Measurements from ENCODE around the gene KIN. TPM values are rescaled to one million over a fixed set of nuclear protein-coding genes. Genes with fewer than 3 reads are reported as not detected.

Gene KIN
- total and polyA plus RNA-seq, 8 donors = 2.7 to 8.8 (median 4.6) TPM

GRCh38 chr10:7832060-7832459 lies 44.3 kb upstream of the KIN start:
- no peak overlapping the region for H3K4me3 ChIP-seq
- no peaks in the 10 kb centered on the region for H3K27me3 ChIP-seq
- WGBS, 2 donors = 80 to 87% methylated on average over 1 of the region's 1 CpG
- no peaks in the 10 kb centered on the region for H3K4me1 ChIP-seq
- no peak for TF ChIP-seq CTCF (IDR thresholded peaks at IDR 0.05)
- ATAC-seq (no peak), FAIRE-seq (no peak), DNase-seq (no peak)
- intact Hi-C loops (cut with DNase I) = no loop called here
- H3K27ac ChIP-seq = no peak overlapping the region
- no peaks in the 10 kb centered on the region for H3K9me3 ChIP-seq
- no peaks in the 10 kb centered on the region for H3K36me3 ChIP-seq

GRCh38 chr10:7829289-7829834 lies 41.6 kb upstream of the KIN start:
- Histone ChIP-seq H3K9me3 (no peaks in the 10 kb centered on the region), H3K4me1 (peaks cover 0 to 5% (median 4%) of the 10 kb centered on the region in 3 donors), H3K36me3 (peaks cover 0 to 10% (median 0%) of the 10 kb centered on the region in 3 donors), H3K4me3 (no peak overlapping the region), H3K27ac (no peak overlapping the region), H3K27me3 (no peaks in the 10 kb centered on the region)
- WGBS, 2 donors = 89 to 92% methylated on average over 10 of the region's 10 CpGs
- FAIRE-seq (no peak), ATAC-seq (no peak), DNase-seq (no peak)
- TF ChIP-seq CTCF (IDR thresholded peaks at IDR 0.05) = no peak
- intact Hi-C loops (cut with DNase I) = no loop called here

GRCh38 chr10:7826971-7827370 lies 39.2 kb upstream of the KIN start:
- Histone ChIP-seq H3K27me3 (no peaks in the 10 kb centered on the region), H3K4me1 (peaks cover 0 to 5% (median 4%) of the 10 kb centered on the region in 3 donors), H3K4me3 (no peak overlapping the region), H3K9me3 (no peaks in the 10 kb centered on the region), H3K36me3 (peaks cover 0 to 12% (median 0%) of the 10 kb centered on the region in 3 donors), H3K27ac (peak overlapping the region in 1 of 4 donors; percentile 34)
- TF ChIP-seq CTCF (IDR thresholded peaks at IDR 0.05) = peak in 1 of 4 donors; percentile 17
- DNase-seq (peak; percentile 58 to 85 (median 72)), FAIRE-seq (no peak), ATAC-seq (peak; percentile 95 to 100 (median 97))
- intact Hi-C loops (cut with DNase I) = no loop called here
- 31 to 41% methylated on average over 4 of the region's 4 CpGs for WGBS, 2 donors

- peaks cover 0 to 12% (median 0%) of the 10 kb centered on the region in 3 donors for H3K36me3 ChIP-seq
- H3K4me3 ChIP-seq = no peak overlapping the region
- H3K27me3 ChIP-seq = no peaks in the 10 kb centered on the region
- peaks cover 4 to 18% (median 12%) of the 10 kb centered on the region in 3 donors for H3K4me1 ChIP-seq
- intact Hi-C loops (cut with DNase I) = no loop called here
- FAIRE-seq (no peak), DNase-seq (no peak), ATAC-seq (no peak)
- no peak overlapping the region for H3K27ac ChIP-seq
- TF ChIP-seq CTCF (IDR thresholded peaks at IDR 0.05) = no peak
- 65 to 76% methylated on average over 3 of the region's 3 CpGs for WGBS, 2 donors
- H3K9me3 ChIP-seq = no peaks in the 10 kb centered on the region
Observed at GRCh38 chr10:7824251-7824650, 36.5 kb upstream of the KIN start.

GRCh38 chr10:7819121-7819460 lies 31.3 kb upstream of the KIN start:
- intact Hi-C loops (cut with DNase I) = no loop called here
- no peaks in the 10 kb centered on the region for H3K36me3 ChIP-seq
- WGBS, 2 donors = 0% methylated on average over 17 of the region's 17 CpGs
- peak in 1 of 4 donors; percentile 8 for TF ChIP-seq CTCF (IDR thresholded peaks at IDR 0.05)
- no peaks in the 10 kb centered on the region for H3K9me3 ChIP-seq
- ATAC-seq (peak; percentile 49 to 80 (median 74)), DNase-seq (peak; percentile 33 to 70 (median 51)), FAIRE-seq (no peak)
- H3K27ac ChIP-seq = peak overlapping the region in 3 of 4 donors; percentile 39 to 53 (median 50)
- peaks cover 4 to 15% (median 8%) of the 10 kb centered on the region in 3 donors for H3K4me1 ChIP-seq
- H3K4me3 ChIP-seq = peak overlapping the region; percentile 84 to 99 (median 97)
- no peaks in the 10 kb centered on the region for H3K27me3 ChIP-seq

Measured in pancreas (tissue), 10 donors.